Measurements from ENCODE around the gene SHC3.

SHC3 gene

DNA sequence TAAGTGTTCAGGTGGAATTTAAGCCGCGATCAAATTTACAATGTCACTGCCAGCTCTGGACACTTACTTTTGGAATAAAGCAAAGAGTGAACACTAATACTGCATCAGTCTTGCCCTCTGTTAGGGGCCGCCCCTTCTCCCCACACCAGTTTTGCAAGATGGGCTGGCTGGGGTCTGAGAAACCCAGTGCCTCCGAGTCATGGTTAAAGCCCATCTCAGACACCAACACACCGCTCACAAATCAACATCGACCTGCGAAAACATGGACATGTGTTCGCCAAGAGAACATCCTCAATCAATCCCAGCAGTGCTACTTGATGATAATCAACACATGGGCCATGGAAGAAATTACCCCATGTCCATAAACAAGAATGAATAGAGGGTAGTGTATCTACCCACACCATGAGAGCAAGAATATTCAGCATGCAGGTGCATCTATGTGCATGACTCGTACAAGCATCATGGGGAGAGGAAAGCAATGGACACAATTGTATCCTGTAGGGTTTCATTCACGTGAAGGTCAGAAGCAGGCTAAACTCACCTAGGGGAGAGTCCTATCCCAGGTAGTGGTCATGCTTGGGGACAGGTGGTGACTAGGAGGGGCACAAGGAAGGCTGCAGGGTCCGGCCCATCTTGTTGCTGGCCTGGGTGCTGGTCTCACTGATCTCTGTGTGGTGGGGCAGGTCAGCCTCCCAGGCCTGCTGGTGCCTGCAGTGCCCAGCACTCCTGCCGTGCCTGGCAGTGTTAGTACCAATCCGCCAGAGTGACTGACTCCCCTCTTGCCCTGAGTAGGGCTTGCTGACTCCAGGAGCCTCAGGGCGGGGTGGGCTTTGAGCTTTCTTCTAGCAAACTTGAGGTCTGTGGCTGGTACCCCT lies 182.3 kb downstream of the SHC3 start:
- peak in 1 of 2 experiments; percentile 62 for DNase-seq

DNA sequence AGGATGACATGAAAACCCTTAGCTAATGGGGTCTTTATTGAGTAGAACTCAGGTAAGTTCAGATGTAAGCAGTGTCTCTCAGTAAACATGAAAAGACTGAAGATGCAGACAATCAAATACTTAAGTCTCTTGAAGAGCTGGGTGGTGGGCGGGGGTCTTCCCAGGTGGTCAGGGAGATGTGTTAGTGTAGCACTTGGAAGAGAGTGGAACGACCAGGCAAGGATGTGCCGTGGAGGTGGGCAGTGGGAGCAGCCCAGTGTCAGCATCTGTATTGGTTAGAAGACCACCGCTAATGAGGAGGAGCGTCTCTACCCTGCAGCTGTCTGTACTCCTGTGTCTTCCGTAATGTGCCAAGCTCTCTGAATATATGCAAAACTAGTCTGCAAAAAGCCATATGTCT lies 183.0 kb downstream of the SHC3 start:
- peak in 1 of 2 experiments; percentile 82 for DNase-seq

DNA sequence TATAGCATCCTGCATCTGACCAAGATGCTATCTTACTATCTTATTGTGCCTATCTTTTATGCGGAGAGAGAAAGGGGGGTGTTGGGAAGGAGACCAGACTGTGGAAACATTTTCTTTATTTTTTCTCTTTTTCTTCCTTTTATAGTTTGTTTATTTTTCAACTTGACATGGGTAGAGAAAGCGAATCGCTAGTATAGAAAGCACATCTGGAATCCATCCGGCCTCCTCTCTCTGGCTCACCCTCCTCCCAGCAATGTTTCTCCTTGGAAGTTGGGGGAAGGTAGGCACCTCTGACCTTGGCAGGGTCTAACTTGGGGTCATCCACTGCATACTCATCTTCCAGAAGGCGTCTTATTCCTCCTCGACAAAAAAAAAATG lies 183.4 kb downstream of the SHC3 start:
- no peak for DNase-seq

DNA sequence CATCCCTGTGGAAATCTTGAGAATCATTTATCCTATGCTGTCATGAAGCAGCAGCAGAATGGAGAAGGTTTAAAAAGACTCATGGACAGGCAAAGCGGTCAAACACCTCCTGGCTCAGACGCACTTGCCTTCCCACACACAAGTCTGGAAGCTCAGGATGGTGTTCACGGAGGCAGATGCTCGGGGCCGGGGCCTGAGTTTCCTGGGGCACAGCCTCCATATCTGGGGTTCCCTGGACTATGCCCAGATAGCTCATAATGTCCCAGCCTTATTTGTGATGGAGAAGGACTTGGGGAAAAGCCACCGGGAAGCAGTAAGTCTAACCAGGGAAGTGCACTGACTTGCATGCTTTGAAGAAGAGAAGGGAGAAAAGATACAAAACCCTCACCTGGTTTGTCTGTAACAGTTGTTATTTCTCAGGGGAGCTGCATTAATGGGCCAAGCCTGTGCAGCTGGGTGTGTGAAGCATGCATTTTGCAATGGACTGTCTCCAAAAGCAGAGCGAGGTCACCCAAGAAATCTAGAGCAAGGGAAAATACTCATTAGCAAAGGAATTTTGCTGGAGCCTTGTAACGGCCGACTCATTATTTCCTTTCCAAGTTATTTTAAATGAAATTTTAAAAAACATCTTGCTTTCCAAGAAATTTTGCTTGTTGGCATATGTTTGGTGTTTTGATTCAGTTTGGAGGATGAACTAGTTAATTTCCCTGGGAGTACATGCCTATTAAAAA lies 184.0 kb downstream of the SHC3 start:
- no peak for DNase-seq

DNA sequence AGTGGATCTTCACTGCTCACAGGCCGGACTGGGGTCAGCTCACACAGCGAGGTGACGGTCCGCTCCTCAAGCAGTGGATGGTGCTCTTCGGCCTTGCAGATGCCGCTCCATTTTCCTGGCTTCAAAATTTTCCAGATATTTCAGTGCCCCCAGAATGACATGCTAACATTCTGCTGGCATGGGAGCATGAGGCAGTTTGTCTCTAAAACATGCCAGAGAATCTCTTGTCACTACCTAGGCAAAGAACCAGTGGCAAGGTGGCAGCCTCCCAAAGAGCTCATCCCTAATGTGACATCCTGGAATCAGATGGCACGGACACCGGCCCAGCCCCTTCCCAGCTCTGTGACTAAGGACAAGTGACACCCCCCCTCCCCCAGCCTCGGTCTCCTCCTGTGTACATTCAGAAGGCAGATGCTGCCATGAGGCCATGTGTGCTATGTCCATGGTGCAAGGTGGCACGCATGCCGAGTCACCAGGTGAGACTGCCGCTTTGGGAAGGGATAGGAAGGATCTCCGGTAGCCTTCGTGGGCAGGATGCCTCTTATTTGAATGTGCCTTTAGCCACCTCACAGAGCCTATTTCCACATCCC lies 184.7 kb downstream of the SHC3 start:
- DNase-seq, result no peak

DNA sequence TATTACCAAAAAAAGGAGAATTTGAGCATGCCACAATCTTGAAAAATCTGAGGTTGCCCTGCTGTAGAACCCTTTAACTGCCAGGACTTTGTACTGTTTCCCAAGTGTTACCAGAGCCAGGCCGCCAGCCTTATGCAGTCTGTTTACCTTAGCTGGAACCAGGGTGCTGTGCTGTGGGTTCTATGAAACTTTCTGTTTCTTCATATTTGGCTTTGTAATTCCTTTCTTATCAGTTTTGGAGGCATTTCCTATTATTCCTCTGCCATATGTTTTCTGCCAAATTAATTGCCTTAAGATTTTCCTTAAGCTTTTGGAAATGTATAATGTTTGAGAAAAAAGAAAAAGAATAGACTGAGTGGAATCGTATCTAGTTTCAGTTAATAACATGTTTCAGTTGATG lies 185.3 kb downstream of the SHC3 start:
- DNase-seq, result no peak

DNA sequence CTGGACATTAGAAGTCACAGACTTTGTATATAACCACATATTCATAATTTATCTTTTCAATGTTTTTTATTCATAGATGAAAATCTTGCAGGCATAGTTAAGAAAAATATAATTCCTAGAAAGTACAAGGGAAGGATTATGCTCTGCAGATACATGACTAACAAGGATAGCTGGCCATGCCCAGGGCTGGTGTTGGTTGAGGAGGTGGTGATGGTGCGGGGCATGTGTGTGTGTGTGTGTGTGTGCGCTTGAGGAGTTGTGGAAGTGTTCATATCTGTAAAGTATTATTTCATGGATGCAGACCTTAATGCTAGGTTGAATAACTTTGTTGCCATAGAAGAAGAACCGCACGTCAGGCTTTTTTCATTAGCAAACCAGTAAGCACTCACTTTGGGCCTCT lies 186.1 kb downstream of the SHC3 start:
- DNase-seq, result no peak

DNA sequence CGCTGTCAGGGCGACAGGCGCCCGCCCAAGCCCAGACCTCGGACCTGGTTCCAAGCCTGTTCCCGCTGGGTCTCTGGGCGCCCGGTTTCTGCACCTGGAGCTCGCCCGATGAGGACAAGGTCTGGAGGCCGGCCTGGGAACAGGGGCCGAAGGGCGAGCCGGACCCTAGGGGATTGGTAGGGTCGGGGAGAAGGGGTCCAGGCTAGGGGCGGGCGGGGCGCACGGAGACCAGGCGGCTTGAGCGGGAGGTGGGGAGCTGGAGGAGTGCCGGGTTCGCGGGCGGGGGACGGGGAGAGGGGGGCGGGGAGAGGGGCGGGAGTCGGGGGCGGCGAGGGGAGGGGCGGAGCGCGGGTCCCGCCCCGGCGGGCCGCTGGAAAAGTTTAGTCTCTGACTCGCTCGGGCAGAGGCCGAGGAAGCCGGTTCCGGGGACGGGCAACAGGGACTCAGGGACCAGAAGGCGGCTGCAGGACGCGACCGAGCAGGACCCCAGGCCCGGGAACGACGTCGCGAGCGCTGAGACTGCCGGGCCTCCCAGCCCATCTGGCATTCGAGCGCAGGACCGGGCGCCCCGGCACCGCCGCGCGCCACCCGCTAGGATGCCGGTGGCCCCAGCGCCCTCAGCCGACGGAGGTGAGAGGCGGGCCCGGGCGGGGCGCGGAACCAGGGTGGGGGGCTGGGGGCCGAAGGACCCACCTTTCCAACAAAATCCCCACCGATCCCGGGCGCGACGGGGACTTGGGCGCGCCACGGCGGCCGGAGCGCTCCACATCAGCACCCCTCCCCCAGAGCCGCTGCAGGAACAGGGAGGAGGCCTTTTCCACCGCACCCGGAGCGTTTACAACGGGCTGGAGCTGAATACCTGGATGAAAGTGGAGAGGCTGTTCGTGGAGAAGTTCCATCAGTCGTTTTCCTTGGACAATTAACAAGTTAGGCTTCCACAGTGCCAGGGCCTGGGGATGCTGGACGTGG lies 187.3 kb downstream of the SHC3 start, which contains the start of gene S1PR3:
Gene S1PR3 (plus strand): TSS at position 403 of the 969 bp plus-strand sequence. CDS start 9,733 bp downstream, outside the sequence.
- peak in 1 of 2 experiments; percentile 14 for DNase-seq

DNA sequence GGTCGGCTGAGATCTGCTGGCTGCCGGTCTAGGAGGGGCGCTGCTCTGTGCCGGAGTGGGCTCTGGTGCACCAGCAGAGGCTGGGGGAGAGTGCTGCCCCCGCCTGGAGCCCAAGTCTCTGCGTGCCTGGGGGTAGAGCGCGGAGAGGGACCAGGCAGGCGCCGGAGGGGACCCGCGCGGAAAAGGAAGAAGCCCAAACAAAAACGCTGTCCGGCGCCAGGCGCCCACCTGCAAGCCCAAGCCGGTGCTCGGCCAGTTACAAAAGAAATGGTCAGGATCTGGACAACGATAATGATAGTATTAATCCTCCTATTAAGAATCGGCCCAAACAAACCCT lies 187.9 kb downstream of the SHC3 start:
- peak in 1 of 2 experiments; percentile 35 for DNase-seq

DNA sequence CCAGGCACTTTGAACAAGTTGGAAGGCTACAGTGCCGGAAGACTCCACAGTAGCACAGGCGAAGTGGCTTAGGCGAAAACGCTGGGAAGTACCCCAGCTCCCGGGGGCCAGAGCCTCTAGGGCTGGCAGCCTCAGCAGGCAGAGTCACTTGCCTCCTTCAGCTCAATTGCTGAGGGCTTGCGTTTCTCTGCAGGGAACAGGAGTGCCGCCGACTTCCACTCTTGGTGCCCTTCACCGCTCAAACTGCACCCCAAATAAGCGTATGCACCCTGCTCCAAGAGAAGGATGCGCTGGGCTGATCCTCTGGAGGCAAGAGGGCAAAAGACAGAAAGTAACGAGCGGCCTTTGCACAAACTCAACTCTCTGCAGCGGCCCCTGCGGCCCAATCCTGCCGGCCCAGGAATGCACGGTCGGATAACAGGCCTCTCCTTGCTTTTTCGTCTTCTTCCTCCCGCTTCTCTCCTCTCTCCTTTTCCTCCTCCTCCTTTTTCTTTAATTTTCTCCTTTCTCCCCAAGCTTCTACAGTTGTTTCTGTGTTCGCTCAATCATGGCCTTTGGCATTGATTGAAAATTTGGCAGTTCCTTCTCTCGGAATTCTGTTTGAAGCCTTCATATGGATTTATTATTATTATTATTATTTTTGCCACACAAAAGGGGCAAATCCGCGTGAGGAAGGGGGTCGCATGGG lies 188.4 kb downstream of the SHC3 start:
- DNase-seq, result no peak

DNA sequence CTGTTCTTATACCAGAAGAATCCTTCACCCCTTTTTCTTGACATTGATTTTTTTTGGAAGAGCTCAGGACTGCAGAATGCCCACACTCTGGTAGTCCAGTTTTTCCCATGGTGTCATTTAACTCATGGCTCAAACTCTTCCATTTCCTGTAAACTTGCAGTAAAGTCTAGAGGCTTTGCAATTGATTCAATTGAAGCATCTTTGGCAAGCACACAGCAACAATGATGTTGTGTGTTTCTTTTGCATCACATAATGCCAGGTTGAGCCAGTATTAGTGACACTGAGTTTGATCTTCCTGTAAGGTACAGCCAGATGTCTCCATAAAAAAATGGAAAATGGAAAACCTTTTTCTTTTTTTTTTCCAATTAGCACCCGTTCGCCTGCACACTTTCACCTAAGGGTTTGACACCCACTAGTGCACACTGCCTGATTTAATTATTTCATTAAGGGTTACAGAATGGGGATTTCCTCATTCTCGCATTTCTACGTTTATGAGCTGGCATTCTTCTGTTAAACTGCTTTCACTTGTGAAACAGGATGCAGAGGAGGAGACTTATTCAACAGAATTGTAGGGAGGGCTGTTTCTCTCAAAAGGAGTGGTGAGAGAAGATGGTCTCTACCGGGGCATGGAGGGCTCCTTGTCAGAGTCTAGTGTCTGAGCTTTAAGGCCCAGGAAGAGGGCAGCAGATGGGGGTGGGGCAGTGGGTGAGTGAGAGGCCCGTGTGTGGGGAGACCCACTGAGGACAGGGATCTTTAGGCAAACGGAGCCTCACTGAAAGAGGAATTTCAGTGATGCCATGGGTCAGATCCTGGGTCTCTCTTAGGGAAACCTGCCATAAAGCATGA lies 189.6 kb downstream of the SHC3 start:
- DNase-seq, result no peak

DNA sequence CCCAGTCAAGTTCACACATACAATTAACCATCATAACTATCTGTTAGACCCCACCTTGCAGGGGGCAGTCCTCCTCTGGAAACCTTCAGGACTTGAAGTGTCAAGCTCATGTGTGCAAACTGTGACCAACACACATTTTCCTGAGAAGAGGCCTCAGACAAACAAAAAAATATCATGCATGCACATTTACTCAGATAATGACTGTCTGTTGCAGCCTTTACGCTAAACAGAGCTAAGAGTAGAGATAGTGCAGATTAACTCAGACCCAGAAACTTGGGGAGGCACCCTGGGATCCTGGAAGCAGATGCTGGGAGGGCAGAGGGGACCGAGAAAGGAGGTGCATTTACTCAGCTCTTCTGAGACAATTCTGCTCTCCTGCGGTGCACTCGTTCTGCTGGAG lies 191.0 kb downstream of the SHC3 start:
- DNase-seq, result no peak

DNA sequence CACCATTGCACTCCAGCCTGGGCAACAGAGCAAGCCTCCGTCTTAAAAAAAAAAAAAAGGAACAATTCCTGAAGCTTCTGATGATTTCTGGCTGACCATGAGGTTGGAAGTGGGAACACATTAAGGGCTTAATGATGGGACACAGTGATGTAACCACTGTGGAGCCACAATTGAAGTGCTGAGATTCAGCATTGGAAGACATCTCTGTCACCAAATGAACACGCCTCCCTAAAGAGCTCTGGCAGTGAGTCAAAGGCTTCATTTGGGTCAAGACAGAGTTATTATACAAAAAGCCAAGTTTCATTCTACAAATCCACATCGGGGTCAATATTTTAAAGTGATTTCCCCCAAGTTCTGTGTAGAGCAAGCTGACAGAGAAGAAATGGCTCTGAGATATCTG lies 191.8 kb downstream of the SHC3 start:
- no peak for DNase-seq

DNA sequence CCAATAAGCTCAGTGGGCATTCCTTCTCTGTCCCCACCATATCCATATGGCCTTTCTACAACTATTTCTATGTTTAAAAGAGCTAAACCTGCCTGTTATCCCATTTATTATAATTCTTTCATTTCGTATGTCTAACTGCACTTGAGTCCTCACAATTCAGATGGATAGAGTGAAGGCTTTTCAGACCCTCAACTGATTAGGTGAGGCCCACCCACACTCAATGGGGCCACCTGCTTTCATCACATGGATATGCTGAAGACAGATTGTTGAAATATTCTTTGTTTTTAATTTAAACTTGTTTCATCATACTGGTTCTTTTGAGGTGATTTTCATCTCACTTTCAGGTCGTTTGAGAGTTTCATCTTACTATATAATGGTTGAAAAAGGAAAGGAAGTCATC lies 193.0 kb downstream of the SHC3 start:
- DNase-seq, result no peak

DNA sequence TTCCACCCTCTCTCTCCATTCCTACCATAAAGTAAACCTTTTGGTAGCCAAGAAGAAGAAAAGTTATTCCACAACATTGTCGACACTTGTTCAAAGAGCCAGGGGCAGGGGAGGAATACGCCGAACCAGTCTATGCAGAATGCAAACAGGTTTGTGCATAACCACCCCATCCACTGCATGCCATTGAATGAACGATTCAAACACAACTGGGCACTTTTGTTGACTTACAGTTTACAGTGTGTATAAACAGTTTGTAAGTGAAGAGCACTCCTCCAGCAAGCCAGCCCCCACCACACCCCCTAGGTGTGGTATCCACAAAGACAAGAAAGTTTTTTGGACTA lies 194.1 kb downstream of the SHC3 start:
- no peak for DNase-seq

DNA sequence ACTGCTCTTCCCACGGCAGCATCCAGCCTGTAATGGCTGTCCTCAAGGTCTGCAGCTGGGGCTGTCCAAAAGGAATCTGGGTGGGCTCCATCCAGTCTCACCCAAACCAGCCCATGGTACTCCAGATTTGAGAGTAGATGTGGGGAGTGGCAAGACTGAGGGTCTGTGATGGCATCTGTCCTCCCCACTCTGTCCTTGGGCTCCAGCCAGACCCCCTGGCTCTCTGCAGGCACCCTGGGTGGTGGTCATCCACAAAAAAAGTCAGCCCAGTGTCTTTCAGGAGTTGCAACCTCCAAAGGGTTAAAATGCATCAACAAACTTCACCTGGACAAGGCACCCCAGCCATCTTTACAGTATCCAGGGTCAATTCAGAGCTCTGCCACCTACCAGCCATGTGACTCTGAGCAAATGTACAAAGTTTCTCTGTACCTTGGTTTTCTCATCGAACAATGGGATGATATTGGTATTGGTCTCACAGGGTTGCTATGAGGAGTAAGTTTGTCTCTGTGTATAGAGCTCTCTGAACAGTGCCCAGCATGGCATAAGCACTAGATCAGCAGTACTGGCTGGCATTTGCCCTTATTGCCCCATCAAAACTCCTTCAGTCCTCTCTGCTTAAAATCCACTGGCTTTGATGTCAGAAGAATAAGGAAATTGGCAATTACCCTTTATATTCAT lies 194.6 kb downstream of the SHC3 start:
- no peak for DNase-seq

DNA sequence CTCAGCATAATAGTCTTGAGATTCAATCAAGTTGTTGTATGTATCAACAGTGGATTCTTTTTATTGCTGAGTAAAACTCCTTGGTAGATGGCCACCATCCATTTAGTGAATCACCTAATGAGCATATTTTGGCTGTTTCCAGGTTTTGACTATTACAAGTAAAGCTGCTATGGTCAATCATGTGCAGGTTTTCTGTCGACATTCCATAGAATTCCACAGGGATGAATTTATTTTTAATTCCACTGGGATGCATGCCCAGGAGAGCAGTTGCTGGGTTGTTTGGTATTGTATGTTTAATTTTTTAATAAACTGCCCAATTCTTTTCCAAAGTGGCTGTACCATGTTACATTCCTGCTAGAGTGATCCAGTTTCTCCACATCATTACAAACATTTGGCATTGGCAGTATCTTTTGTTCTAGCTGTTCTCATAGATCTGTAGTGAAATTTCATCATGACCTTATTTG lies 197.8 kb downstream of the SHC3 start:
- DNase-seq, result no peak

DNA sequence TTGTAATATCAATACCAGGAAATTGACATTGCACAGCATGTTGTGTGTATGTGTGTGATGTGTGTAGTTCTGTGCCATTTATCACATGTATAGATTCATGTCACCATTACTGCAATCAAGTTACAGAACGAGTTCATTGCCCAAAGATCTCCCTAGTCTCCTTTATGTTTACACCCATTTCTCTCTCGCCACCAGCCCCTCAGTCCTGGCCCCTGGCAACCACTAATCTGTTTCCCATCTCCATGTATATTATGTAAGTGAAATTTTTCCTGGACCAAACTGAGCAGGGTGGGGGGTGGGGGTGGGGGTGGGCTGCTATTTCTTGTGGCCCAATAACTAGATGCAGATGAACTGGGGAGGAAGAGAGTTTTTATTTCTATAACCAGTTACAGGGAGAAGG lies 198.8 kb downstream of the SHC3 start:
- no peak for DNase-seq

DNA sequence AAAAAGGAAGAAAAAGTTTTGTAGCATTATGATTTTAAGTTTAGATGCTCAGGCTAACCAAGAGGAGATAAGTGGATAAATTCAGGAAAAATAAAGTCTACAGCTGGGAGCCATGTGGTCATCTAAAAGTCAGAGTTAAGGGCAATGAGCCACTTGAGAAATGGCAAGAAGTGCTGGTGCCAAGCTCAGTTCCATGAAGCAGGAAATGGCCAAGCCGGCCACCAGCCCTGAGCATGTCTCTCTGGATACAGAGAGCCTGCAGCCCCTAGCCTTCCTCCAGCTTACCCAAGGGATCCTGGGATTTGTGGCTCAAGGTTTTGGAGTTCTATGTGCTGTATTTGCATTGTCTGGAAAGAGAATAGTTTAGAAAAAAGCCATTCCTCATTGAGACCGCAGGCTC lies 199.6 kb downstream of the SHC3 start:
- no peak for DNase-seq

DNA sequence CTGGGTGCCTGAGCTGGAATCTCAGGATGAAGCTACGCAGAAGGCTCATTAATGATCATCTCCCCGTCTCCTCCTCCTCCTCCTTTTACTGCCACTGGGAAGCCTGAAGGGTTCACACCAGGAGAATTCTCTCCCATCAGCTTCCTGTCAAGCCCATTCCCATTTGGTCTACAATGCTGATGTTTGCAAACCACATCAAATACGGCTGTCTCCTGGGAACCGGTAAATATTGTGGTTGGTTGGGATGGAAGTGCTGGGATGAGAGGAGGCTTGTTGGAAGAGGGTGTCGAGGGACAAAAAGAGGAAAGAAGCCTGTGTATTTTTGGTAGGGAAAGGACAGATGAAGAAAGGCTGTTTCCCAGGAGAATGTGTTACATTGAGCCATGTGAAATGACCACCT lies 200.6 kb downstream of the SHC3 start:
- DNase-seq, result no peak

DNA sequence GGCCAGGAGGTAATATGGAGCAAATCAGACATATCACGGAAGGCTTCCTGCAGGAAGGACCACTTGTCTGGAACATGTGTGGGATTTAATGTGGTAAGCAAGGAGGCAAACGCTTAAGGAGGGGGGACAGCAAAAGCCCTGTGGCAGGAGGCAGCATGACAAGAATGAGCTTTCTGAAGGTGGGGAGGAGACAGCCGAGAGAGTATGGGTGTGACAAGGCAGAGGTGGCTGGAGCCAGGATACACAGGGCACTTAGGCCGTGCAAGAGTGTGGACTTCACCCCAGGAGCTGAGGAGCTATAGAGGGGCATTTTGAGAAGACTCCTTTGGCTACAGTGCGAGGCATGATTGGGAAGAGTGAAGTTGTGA lies 201.7 kb downstream of the SHC3 start:
- no peak for DNase-seq

Measured in NCI-H524 (cell line).